GM19239 (cell line): ENCODE data around the gene WNT7B.

Experiments used
- DNase-seq: peaks from one replicate; pipeline ENCODE4 v3.0.0; 2011; ENCODE audit warnings: low spot score; ENCODE audit not compliant: insufficient read length
- FAIRE-seq: peaks from 2 replicates; lab custom pipeline; 2011; peaks lifted over from hg19 to GRCh38; lab: Jason Lieb, UNC

WNT7B gene

GRCh38 chr22:45997077-45997776 is 20.3 kb upstream of the WNT7B start:
- DNase-seq, result no peak
- no peak for FAIRE-seq

- FAIRE-seq (no peak), DNase-seq (no peak)
Measured at GRCh38 chr22:45996241-45997076, 19.5 kb upstream of the WNT7B start.

- FAIRE-seq (no peak), DNase-seq (no peak)
Measured at GRCh38 chr22:45995405-45996101, 18.6 kb upstream of the WNT7B start.

- FAIRE-seq, result peak; percentile 95
Measured at GRCh38 chr22:45994491-45995404, 17.8 kb upstream of the WNT7B start.

GRCh38 chr22:45993841-45994240 is 16.9 kb upstream of the WNT7B start:
- DNase-seq (no peak), FAIRE-seq (no peak)

More at GRCh38 chr22:45994491-45995404, 17.8 kb upstream of the WNT7B start:
- DNase-seq, result peak; percentile 76

GRCh38 chr22:45993143-45993692 is 16.3 kb upstream of the WNT7B start:
- no peak for FAIRE-seq

GRCh38 chr22:45992737-45993136 is 15.8 kb upstream of the WNT7B start:
- DNase-seq (no peak), FAIRE-seq (no peak)

More at GRCh38 chr22:45993143-45993692, 16.3 kb upstream of the WNT7B start:
- no peak for DNase-seq

GRCh38 chr22:45991098-45991497 is 14.1 kb upstream of the WNT7B start:
- FAIRE-seq (no peak), DNase-seq (no peak)

GRCh38 chr22:45987136-45987861 is 10.3 kb upstream of the WNT7B start:
- DNase-seq (no peak), FAIRE-seq (no peak)

- FAIRE-seq (no peak), DNase-seq (no peak)
Measured at GRCh38 chr22:45984316-45984916, 7.5 kb upstream of the WNT7B start.

GRCh38 chr22:45983797-45984196 is 6.8 kb upstream of the WNT7B start:
- DNase-seq, result no peak
- FAIRE-seq, result no peak

- FAIRE-seq, result no peak
- DNase-seq, result no peak
Measured at GRCh38 chr22:45980761-45981160, 3.8 kb upstream of the WNT7B start.

GRCh38 chr22:45980268-45980570 is 3.3 kb upstream of the WNT7B start:
- FAIRE-seq (no peak), DNase-seq (no peak)

- no peak for DNase-seq
- no peak for FAIRE-seq
Measured at GRCh38 chr22:45978275-45978713, 1.3 kb upstream of the WNT7B start.

GRCh38 chr22:45977551-45978274 is 751 bp upstream of the WNT7B start:
- FAIRE-seq, result no peak

GRCh38 chr22:45976254-45977002 is 534 bp downstream of the WNT7B start:
- FAIRE-seq (no peak), DNase-seq (no peak)

More at GRCh38 chr22:45977551-45978274, 751 bp upstream of the WNT7B start:
- DNase-seq, result no peak
